Peyer's patch (tissue), 4 donors: ENCODE data around the gene EML4. TPM values are rescaled to one million over a fixed set of nuclear protein-coding genes. Genes with fewer than 3 reads are reported as not detected.
"Not testable (repeated sequence)": the region's sequence is repeated elsewhere in the genome, so short reads cannot be mapped to it uniquely, and the experiment has no call there.

Source experiments
- DNase-seq, 3 donors: peaks; one replicate each; pipeline ENCODE4 v3.0.0-alpha.2; 2017 to 2019
- H3K27ac ChIP-seq, 4 donors: fragments of 200-600 bp; sonication (generic); one replicate each; pipeline ENCODE4 v1.5.1; 2016 to 2019
- H3K27me3 ChIP-seq, 2 donors: fragments of 200-600 bp; sonication (generic); one replicate each; pipeline ENCODE4 v1.5.1; 2019
- H3K36me3 ChIP-seq, 3 donors: fragments of 200-600 bp; sonication (generic); one replicate each; pipeline ENCODE4 v1.5.1; 2016 to 2019
- H3K4me1 ChIP-seq, 4 donors: fragments of 200-600 bp; sonication (generic); one replicate each; pipeline ENCODE4 v1.5.1; 2016 to 2019
- H3K4me3 ChIP-seq, 4 donors: fragments of 200-600 bp; sonication (generic); 1 replicate in 3 of 4; 2 replicates in 1 of 4; pipeline ENCODE4 v1.5.1; 2016 to 2019; ENCODE audit warnings: mild to moderate bottlenecking in 1 of 4
- H3K9me3 ChIP-seq, 4 donors: fragments of 200-600 bp; sonication (generic); one replicate each; pipeline ENCODE4 v1.5.1; 2016 to 2019; ENCODE audit warnings: mild to moderate bottlenecking in 1 of 4
- POLR2A ChIP-seq, 2 donors: fragments of 450-650 bp; IDR thresholded peaks; one replicate each; pipeline ENCODE4 v1.5.1; 2017; ENCODE audit warnings: antibody characterized with exemption in 2 of 2, mild to moderate bottlenecking in 2 of 2, moderate library complexity in 2 of 2
- total RNA-seq, 4 donors: library from RNA; depleted of rRNA; stranded (reverse); fragments of >200 nt; gene quantifications; one replicate each; pipeline ENCODE4 v1.1.0, GENCODE V29; 2016
- TF ChIP-seq, protein P1 (sequence below), 6 experiments: fragments of 450-650 bp in 4 of 6; fragments of 200-600 bp in 2 of 6; sonication (generic) in 1 of 6; IDR thresholded peaks; one replicate each; pipeline ENCODE4 v1.5.1; 2017 to 2019; ENCODE audit warnings: antibody characterized with exemption in 6 of 6, mild to moderate bottlenecking in 3 of 6, moderate library complexity in 1 of 6

Gene EML4
- total RNA-seq, 4 donors from 2014 or later: 73.7 to 115 (median 84.4) TPM

DNA sequence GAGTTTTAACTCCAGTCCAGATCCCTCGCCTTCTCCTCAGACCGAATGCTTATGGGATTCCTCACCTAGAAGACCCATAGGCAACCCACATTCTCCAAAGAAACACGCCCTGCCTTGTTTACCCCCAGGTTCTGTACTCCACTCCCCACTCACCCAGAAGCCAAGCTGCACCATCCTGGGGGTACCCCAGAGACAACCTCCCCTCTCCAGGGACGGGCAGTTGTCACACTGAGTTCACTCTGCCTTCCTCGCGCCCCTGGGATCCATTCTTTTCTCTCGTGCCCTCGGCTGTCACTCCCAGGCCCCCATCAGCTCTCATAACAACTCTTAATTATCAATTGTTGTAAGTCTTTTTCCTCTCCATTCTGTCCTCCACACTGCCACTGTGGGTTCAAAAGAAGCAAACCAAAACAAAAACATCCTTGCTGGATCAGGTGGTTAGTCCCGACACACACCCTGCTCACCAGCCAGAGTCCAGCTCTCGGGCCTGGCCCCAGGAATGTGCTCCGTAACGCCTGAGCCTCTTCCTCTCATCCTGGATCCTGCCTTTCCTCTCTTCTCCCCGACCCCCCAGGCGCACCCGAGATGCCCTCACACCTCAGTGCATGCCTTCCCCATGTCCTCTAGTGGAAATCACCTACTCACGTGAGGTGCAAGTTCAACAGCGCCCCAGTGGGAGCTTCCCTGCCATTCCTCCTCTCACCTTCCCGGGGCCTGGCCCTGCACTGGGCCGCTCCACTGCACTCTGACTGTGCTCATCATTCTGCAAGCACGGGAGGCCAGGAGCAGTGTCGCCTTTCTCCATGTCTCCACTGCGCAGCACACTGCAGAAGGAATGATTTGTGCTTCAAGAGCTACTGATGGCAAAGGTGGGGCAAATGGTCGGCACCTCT, 171.1 kb downstream of the EML4 start:
- Histone ChIP-seq H3K4me1 (peaks cover 0 to 12% (median 0%) of the 10 kb centered on the region in 4 donors), H3K4me3 (no peak overlapping the region), H3K36me3 (peaks cover 0 to 53% (median 0%) of the 10 kb centered on the region in 3 donors), H3K27me3 (no peaks in the 10 kb centered on the region), H3K9me3 (no peaks in the 10 kb centered on the region), H3K27ac (no peak overlapping the region)
- DNase-seq: no peak
- TF ChIP-seq, protein P1, sequence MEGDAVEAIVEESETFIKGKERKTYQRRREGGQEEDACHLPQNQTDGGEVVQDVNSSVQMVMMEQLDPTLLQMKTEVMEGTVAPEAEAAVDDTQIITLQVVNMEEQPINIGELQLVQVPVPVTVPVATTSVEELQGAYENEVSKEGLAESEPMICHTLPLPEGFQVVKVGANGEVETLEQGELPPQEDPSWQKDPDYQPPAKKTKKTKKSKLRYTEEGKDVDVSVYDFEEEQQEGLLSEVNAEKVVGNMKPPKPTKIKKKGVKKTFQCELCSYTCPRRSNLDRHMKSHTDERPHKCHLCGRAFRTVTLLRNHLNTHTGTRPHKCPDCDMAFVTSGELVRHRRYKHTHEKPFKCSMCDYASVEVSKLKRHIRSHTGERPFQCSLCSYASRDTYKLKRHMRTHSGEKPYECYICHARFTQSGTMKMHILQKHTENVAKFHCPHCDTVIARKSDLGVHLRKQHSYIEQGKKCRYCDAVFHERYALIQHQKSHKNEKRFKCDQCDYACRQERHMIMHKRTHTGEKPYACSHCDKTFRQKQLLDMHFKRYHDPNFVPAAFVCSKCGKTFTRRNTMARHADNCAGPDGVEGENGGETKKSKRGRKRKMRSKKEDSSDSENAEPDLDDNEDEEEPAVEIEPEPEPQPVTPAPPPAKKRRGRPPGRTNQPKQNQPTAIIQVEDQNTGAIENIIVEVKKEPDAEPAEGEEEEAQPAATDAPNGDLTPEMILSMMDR (IDR thresholded peaks at IDR 0.05): no peak
- no peak for TF ChIP-seq POLR2A (IDR thresholded peaks at IDR 0.05)

DNA sequence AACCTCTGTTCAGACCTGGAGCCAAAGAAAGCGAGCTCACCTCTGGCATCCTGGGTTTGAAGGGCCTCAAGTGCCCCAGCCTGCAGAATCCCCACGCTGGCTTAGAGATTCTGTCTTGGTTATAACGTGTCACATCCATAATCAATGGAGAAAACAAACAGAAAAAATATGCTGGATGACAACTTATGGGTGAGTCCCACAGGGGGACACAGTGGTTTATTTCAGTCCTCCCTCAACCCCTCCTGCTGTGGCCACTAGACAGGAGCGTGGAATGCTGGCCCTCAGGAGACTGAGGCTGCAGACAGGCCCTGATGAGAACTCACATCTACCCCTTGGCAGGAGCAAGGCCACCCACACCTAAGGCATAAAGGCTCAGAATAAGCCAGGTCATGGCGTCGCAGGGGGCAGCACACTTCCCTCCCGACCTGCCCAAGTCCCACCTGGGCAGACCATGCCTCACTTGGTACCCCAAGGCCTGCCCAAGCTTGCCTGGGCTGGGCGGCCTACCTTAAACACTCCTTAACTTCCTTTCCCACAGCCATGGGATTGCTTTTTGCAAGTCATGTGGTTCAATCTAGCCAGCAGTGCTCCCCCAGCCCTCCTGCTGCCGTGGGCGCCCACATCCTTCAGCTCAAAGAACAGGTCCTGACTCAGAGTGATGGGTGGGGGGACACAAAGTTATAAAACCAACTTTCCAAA, 171.9 kb downstream of the EML4 start:
- TF ChIP-seq, protein P1 (IDR thresholded peaks at IDR 0.05): no peak
- no peak for TF ChIP-seq POLR2A (IDR thresholded peaks at IDR 0.05)
- Histone ChIP-seq H3K4me1 (peaks cover 0 to 12% (median 0%) of the 10 kb centered on the region in 4 donors), H3K27ac (no peak overlapping the region), H3K4me3 (no peak overlapping the region), H3K36me3 (peaks cover 0 to 54% (median 0%) of the 10 kb centered on the region in 3 donors), H3K9me3 (no peaks in the 10 kb centered on the region), H3K27me3 (no peaks in the 10 kb centered on the region)
- DNase-seq: no peak

DNA sequence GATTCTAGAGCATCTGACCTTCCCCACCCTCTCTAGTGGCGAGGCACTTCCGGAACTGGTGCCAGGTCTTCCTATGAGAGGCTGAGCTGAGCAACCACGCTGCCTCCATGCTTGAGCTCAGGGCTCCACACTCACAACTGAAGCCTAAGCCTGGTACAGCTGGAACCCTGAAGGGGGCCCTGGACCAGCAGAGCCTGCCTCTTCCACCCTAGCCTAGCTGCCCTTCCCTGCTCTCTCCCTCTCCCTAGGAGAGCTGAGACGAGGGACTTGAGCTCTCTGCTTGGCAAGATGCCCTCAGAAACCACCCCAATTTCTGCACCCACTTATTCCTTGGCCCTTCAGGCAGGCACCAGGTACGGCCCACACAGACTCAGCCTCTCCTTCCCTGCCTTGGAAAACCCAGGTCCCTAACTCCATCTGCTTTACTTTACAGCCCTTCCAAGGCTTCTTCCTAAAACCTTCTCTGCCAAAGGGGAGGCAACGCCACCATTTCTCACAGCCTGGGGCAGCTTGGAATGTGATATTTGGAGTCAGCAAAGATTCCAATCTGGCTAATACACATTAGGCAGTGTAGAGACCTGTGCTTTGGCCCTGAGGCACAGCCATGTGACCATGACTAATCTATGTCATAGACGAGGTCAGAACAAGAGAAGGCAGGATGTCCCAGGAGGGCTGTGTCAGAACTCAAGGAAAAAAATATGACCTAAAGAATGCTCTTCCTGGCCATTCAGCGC, 173.1 kb downstream of the EML4 start:
- TF ChIP-seq POLR2A (IDR thresholded peaks at IDR 0.05): no peak
- TF ChIP-seq, protein P1 (IDR thresholded peaks at IDR 0.05): no peak
- Histone ChIP-seq H3K4me1 (peaks cover 0 to 12% (median 0%) of the 10 kb centered on the region in 4 donors), H3K27ac (peak overlapping the region in 1 of 4 donors; percentile 38), H3K27me3 (no peaks in the 10 kb centered on the region), H3K36me3 (peaks cover 0 to 50% (median 0%) of the 10 kb centered on the region in 3 donors), H3K4me3 (no peak overlapping the region), H3K9me3 (no peaks in the 10 kb centered on the region)
- peak in 1 of 3 donors; percentile 67 for DNase-seq

DNA sequence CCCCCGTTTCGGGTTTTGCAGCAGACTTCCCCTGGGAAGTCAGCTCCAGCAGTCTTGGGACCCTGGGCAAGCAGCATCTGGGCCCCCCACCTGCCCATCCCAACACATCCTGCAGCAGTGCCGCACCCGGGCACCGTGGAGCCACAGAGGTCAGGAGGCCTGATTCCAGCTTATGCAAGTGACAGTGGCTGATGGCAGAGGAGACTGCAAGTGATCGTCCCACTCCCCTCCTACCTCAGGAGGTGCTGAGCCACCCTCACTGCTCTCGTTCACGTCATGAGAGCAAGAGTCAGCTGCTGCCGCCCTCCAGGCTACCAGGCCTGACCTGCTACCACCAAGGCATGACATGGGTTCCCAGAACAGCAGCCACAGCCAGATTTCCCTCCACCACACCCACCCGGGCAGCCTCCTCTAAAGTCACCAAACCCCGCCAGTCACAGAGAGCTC, 173.7 kb downstream of the EML4 start:
- H3K36me3 ChIP-seq: peaks cover 0 to 48% (median 0%) of the 10 kb centered on the region in 3 donors
- TF ChIP-seq POLR2A (IDR thresholded peaks at IDR 0.05): no peak
- TF ChIP-seq, protein P1 (IDR thresholded peaks at IDR 0.05): no peak

DNA sequence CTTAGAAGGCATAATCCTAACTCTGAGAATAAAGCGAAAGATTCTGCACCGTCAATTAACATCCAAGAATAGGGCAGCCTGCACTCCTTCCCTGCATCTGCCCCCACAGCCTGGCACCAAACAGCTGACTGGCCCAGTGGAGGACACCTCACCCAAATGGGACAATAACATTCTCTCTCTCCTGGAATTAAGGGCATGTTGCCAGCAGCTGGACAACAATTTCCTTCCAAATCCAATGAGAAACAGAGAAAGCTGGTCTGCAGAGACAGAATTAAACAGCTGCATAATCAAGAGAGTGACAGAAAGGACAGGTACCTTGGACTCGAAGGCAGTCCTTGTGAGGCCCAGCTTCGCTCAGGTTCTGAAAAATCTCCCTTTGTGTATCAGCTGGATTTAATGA, 176.8 kb downstream of the EML4 start:
- H3K27ac ChIP-seq: no peak overlapping the region
- no peak for DNase-seq
- no peaks in the 10 kb centered on the region for H3K9me3 ChIP-seq
- H3K27me3 ChIP-seq: no peaks in the 10 kb centered on the region
- H3K4me3 ChIP-seq: no peak overlapping the region
- H3K36me3 ChIP-seq: peaks cover 0 to 40% (median 0%) of the 10 kb centered on the region in 3 donors
- TF ChIP-seq POLR2A (IDR thresholded peaks at IDR 0.05): no peak
- TF ChIP-seq, protein P1 (IDR thresholded peaks at IDR 0.05): no peak
- peaks cover 0 to 12% (median 0%) of the 10 kb centered on the region in 4 donors for H3K4me1 ChIP-seq

More for the DNA sequence above, 173.7 kb downstream of the EML4 start:
- Histone ChIP-seq H3K9me3 (no peaks in the 10 kb centered on the region), H3K27me3 (no peaks in the 10 kb centered on the region), H3K4me3 (no peak overlapping the region), H3K4me1 (peaks cover 0 to 12% (median 0%) of the 10 kb centered on the region in 4 donors), H3K27ac (peak overlapping the region in 1 of 4 donors; percentile 38)
- DNase-seq: no peak

DNA sequence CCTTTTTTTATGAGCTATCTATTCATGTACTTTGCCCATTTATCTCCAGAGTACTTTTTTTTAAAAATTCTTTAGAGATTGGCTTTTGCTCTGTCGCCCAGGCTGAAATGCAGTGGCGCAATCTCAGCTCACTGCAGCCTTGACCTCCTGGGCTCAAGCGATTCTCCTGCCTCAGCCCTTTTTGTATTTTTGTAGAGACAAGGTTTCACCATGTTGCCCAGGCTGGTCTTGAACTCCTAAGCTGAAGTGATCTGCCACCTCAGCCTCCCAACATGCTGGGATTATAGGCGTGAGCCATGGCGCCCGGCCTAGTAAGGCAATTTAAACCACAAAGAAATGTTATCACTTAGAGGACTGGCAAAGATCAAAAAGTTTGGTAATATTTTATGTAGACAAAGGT, 177.7 kb downstream of the EML4 start:
- not testable (repeated sequence) for DNase-seq, H3K27me3 ChIP-seq, H3K9me3 ChIP-seq, H3K27ac ChIP-seq, H3K4me3 ChIP-seq
- Histone ChIP-seq H3K4me1 (peaks cover 0 to 12% (median 0%) of the 10 kb centered on the region in 4 donors), H3K36me3 (peaks cover 0 to 42% (median 0%) of the 10 kb centered on the region in 3 donors)

DNA sequence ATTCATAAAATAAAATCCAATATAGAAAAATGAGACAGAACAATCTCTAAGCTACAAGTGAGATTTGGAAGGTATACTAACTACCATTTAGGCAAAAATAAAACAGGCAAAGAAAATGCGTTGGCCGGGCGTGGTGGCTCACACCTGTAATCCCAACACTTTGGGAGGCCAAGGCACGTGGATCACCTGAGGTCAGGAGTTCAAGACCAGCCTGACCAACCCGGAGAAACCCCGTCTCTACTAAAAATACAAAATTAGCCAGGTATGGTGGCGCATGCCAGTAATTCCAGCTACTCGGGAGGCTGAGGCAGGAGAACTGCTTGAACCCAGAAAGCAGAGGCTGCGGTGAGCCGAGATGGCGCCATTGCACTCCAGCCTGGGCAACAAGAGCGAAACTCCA, 178.4 kb downstream of the EML4 start:
- H3K4me1 ChIP-seq, DNase-seq, H3K27me3 ChIP-seq, H3K9me3 ChIP-seq, H3K4me3 ChIP-seq, H3K27ac ChIP-seq: not testable (repeated sequence)
- H3K36me3 ChIP-seq: peaks cover 0 to 47% (median 0%) of the 10 kb centered on the region in 3 donors
